CD14-positive monocyte (primary cell): ENCODE data around the gene SEH1L. TPM values are rescaled to one million over a fixed set of nuclear protein-coding genes. Genes with fewer than 3 reads are reported as not detected.

Experiments
- DNase-seq, 3 donors: peaks; one replicate each; pipeline ENCODE4 v3.0.0-alpha.2; 2011 to 2022
- H2AFZ ChIP-seq: 2 replicates; pipeline ENCODE4 v1.6.0; 2012; ENCODE audit warnings: mild to moderate bottlenecking, low read depth, low read length, inconsistent platforms; ENCODE audit not compliant: insufficient read depth, poor library complexity, severe bottlenecking
- H3K27ac ChIP-seq, 2 donors: 1 replicate in 1 of 2; 2 replicates in 1 of 2; pipeline ENCODE4 v1.5.1; 2012 to 2013; ENCODE audit warnings: low read length in 2 of 2, control low read depth in 1 of 2, inconsistent platforms in 1 of 2, low read depth in 1 of 2, mild to moderate bottlenecking in 1 of 2
- H3K27me3 ChIP-seq, 2 donors: one replicate each; pipeline versions ENCODE4 v1.6.0 to v1.6.1; 2011 to 2013; ENCODE audit warnings: low read length in 2 of 2; ENCODE audit not compliant: control insufficient read depth in 2 of 2, insufficient read depth in 2 of 2
- H3K36me3 ChIP-seq, 2 donors: replicated peaks in 1 of 2; 1 replicate in 1 of 2; 2 replicates in 1 of 2; pipeline versions ENCODE4 v1.5.1 to v1.6.1; 2012 to 2013; ENCODE audit warnings: low read length in 2 of 2, control low read depth in 1 of 2, inconsistent platforms in 1 of 2, mild to moderate bottlenecking in 1 of 2; ENCODE audit not compliant: insufficient read depth in 2 of 2, control insufficient read depth in 1 of 2
- H3K4me1 ChIP-seq, 2 donors: 1 replicate in 1 of 2; 2 replicates in 1 of 2; pipeline versions ENCODE4 v1.5.1 to v1.6.1; 2012 to 2013; ENCODE audit warnings: low read length in 2 of 2, control low read depth in 1 of 2, inconsistent platforms in 1 of 2, mild to moderate bottlenecking in 1 of 2, moderate library complexity in 1 of 2; ENCODE audit not compliant: insufficient read depth in 2 of 2, control insufficient read depth in 1 of 2
- H3K4me2 ChIP-seq: replicated peaks from 2 replicates; pipeline ENCODE3; 2012; ENCODE audit warnings: low read length, moderate library complexity, mild to moderate bottlenecking; ENCODE audit not compliant: poor library complexity, severe bottlenecking; ENCODE audit errors: extremely low read depth
- H3K4me3 ChIP-seq, 3 experiments: fragments of 200-600 bp in 1 of 3; sonication (generic) in 1 of 3; replicated peaks in 1 of 3; 1 replicate in 2 of 3; 2 replicates in 1 of 3; pipeline ENCODE4 v1.5.1; 2011 to 2013; ENCODE audit warnings: low read length in 3 of 3, mild to moderate bottlenecking in 3 of 3, control low read depth in 2 of 3, low read depth in 2 of 3, inconsistent platforms in 1 of 3, moderate library complexity in 1 of 3
- H3K79me2 ChIP-seq: 2 replicates; pipeline ENCODE4 v1.6.0; 2012; ENCODE audit warnings: mild to moderate bottlenecking, control low read depth, inconsistent platforms, low read length, moderate library complexity; ENCODE audit not compliant: insufficient read depth
- H3K9ac ChIP-seq: 2 replicates; pipeline ENCODE4 v1.6.0; 2017; ENCODE audit warnings: low read length, mild to moderate bottlenecking; ENCODE audit not compliant: insufficient read depth, poor library complexity, severe bottlenecking
- H3K9me3 ChIP-seq, 2 donors: replicated peaks in 1 of 2; 1 replicate in 1 of 2; 2 replicates in 1 of 2; pipeline versions ENCODE4 v1.5.1 to v1.6.1; 2012 to 2013; ENCODE audit warnings: low read length in 2 of 2, control low read depth in 1 of 2; ENCODE audit not compliant: control insufficient read depth in 1 of 2, insufficient read depth in 1 of 2
- H4K20me1 ChIP-seq: 2 replicates; pipeline ENCODE4 v1.6.0; 2012; ENCODE audit warnings: mild to moderate bottlenecking, low read length, control low read depth, moderate library complexity; ENCODE audit not compliant: insufficient read depth
- H3K27ac Mint-ChIP-seq, 7 donors: one replicate each; pipeline ENCODE4 v1.8.0; 2020; ENCODE audit warnings: mild to moderate bottlenecking in 7 of 7, mixed read lengths in 7 of 7, moderate library complexity in 6 of 7, inconsistent platforms in 2 of 7
- H3K27me3 Mint-ChIP-seq, 3 donors: one replicate each; pipeline ENCODE4 v1.8.0; 2021 to 2022; ENCODE audit warnings: low read depth in 3 of 3, mild to moderate bottlenecking in 3 of 3, mixed read lengths in 3 of 3, moderate library complexity in 3 of 3, inconsistent platforms in 1 of 3
- H3K36me3 Mint-ChIP-seq, 2 donors: one replicate each; pipeline ENCODE4 v1.8.0; 2020; ENCODE audit warnings: mixed read lengths in 2 of 2, inconsistent platforms in 1 of 2, mild to moderate bottlenecking in 1 of 2
- H3K4me1 Mint-ChIP-seq: one replicate; pipeline ENCODE4 v1.8.0; 2020; ENCODE audit warnings: mild to moderate bottlenecking, mixed read lengths
- H3K4me3 Mint-ChIP-seq, 2 donors: one replicate each; pipeline ENCODE4 v1.8.0; 2020; ENCODE audit warnings: mild to moderate bottlenecking in 2 of 2, mixed read lengths in 2 of 2, moderate library complexity in 1 of 2
- H3K9me3 Mint-ChIP-seq, 7 donors: one replicate each; pipeline ENCODE4 v1.8.0; 2020 to 2022; ENCODE audit warnings: mixed read lengths in 7 of 7, mild to moderate bottlenecking in 6 of 7, moderate library complexity in 6 of 7, inconsistent platforms in 2 of 7
- WGBS: methylation state at CpG from one replicate; pipeline ENCODE4 v1.1.5; 2013; ENCODE audit warnings: missing lambda C conversion rate; ENCODE audit not compliant: insufficient coverage; 5-methylcytosine and 5-hydroxymethylcytosine counted together
- intact Hi-C, 2 donors: fragments of 100-400 bp; cut with micrococcal nuclease; formaldehyde crosslinking; loops; one replicate each; pipeline versions ENCODE4 v1.15.0 to v1.15.1; 2023
- polyA plus RNA-seq, 3 donors: library from polyadenylated mRNA; depleted of rRNA in 1 of 3; unstranded in 2 of 3; stranded (reverse) in 1 of 3; fragments of 300-500 nt in 2 of 3; fragments of >200 nt in 1 of 3; fragmentation: Illumina TruSeq in 2 of 3; gene quantifications; 1 replicate in 2 of 3; 2 replicates in 1 of 3; pipeline ENCODE4 v1.2.3, GENCODE V29; 2012 to 2021
- TF ChIP-seq, protein P1 (sequence below): fragments of 200-600 bp; IDR thresholded peaks from one replicate; pipeline ENCODE4 v1.8.0; 2022; ENCODE audit warnings: antibody characterized with exemption, mild to moderate bottlenecking

Gene SEH1L
- polyA plus RNA-seq, 3 donors = 7.1 to 26.9 (median 25.9) TPM

DNA sequence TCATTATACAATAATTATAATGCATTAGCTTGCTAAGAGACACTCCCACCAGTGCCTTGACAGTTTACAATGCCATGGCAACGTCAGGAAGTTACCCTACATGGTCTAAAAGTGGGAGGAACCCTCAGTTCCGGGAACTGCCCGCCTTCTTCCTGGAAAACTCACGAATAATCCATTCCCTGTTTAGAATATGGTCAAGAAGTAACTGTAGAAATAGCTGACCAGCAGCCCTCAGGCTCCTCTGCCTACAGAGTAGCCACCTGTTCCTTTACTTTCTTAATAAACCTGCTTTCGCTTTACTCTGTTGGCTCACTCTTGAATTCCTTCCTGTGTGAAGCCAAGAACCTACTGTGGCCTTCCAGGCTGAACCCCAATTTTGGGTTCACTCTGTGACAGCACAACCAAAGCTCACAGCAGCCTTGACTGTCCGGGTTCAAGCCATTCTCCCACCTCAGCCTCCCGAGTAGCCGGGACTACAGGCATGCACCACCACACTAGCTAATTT is 43.7 kb upstream of the SEH1L start:
- Histone ChIP-seq H3K4me2 (peak overlapping the region; percentile 8), H3K4me1 (no peaks in the 10 kb centered on the region), H3K27ac (no peak overlapping the region), H3K27me3 (peaks cover 0 to 17% of the 10 kb centered on the region in 2 donors), H3K4me3 (no peak overlapping the region), H3K79me2 (no peaks in the 10 kb centered on the region), H3K9ac (no peak overlapping the region), H3K9me3 (no peaks in the 10 kb centered on the region), H3K36me3 (no peaks in the 10 kb centered on the region), H4K20me1 (no peaks in the 10 kb centered on the region), H2AFZ (peak overlapping the region; percentile 55)
- WGBS = 90% methylated on average over 1 of the region's 8 CpGs
- Mint-ChIP-seq H3K36me3 (no peaks in the 10 kb centered on the region), H3K4me1 (peaks cover 8% of the 10 kb centered on the region), H3K27me3 (peaks cover 11 to 15% (median 13%) of the 10 kb centered on the region in 3 donors), H3K27ac (peak overlapping the region in 2 of 7 donors; percentile 31 to 42), H3K4me3 (peak overlapping the region; percentile 32 to 55), H3K9me3 (no peaks in the 10 kb centered on the region)
- TF ChIP-seq, protein P1, sequence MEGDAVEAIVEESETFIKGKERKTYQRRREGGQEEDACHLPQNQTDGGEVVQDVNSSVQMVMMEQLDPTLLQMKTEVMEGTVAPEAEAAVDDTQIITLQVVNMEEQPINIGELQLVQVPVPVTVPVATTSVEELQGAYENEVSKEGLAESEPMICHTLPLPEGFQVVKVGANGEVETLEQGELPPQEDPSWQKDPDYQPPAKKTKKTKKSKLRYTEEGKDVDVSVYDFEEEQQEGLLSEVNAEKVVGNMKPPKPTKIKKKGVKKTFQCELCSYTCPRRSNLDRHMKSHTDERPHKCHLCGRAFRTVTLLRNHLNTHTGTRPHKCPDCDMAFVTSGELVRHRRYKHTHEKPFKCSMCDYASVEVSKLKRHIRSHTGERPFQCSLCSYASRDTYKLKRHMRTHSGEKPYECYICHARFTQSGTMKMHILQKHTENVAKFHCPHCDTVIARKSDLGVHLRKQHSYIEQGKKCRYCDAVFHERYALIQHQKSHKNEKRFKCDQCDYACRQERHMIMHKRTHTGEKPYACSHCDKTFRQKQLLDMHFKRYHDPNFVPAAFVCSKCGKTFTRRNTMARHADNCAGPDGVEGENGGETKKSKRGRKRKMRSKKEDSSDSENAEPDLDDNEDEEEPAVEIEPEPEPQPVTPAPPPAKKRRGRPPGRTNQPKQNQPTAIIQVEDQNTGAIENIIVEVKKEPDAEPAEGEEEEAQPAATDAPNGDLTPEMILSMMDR = no peak
- DNase-seq = no peak
- intact Hi-C loops = no loop called here

DNA sequence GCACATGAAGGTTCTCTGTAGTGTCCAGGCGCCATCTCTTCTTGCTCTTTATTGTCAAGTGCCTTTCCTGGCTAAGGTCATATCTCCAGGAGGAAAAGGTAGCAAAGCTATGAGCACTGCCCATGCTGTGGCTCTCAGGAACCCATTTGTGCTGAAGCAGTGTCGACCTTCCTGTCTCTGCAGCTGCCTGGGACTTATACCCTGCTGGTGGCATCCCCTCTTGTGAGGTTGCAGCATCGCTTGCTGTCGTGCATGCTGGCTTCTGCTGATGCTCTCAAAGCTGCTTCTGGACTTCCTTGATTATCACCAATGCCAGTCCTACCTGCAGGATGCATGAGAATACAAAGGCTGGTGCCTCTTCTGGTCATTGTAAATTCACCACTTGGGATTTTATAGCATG is 41.7 kb upstream of the SEH1L start:
- no peak overlapping the region for H2AFZ ChIP-seq
- H3K36me3 ChIP-seq = no peaks in the 10 kb centered on the region
- no peaks in the 10 kb centered on the region for H3K36me3 Mint-ChIP-seq
- 97% methylated on average over 2 of the region's 4 CpGs for WGBS
- peaks cover under 1 to 5% of the 10 kb centered on the region in 2 donors for H3K4me1 ChIP-seq
- no peak overlapping the region for H3K27ac Mint-ChIP-seq
- DNase-seq = no peak
- intact Hi-C loops = no loop called here
- no peak overlapping the region for H3K4me2 ChIP-seq
- peaks cover 0 to 30% of the 10 kb centered on the region in 2 donors for H3K27me3 ChIP-seq
- peaks cover 12% of the 10 kb centered on the region for H3K4me1 Mint-ChIP-seq
- no peak overlapping the region for H3K27ac ChIP-seq
- peaks cover 13 to 33% (median 20%) of the 10 kb centered on the region in 3 donors for H3K27me3 Mint-ChIP-seq
- no peak overlapping the region for H3K4me3 Mint-ChIP-seq
- peaks cover 0 to 2% (median 0%) of the 10 kb centered on the region in 7 donors for H3K9me3 Mint-ChIP-seq
- H4K20me1 ChIP-seq = no peaks in the 10 kb centered on the region
- H3K79me2 ChIP-seq = no peaks in the 10 kb centered on the region
- TF ChIP-seq, protein P1 = no peak
- no peaks in the 10 kb centered on the region for H3K9me3 ChIP-seq
- no peak overlapping the region for H3K4me3 ChIP-seq
- H3K9ac ChIP-seq = no peak overlapping the region
